SK-N-SH (cell line): ENCODE measurements around the gene STARD10.

ENCODE experiments used
- CTCF ChIP-seq: fragments of 200-600 bp; sonication (generic); IDR thresholded peaks from 2 replicates; pipeline ENCODE4 v1.6.1; 2017; ENCODE audit warnings: antibody characterized with exemption, mild to moderate bottlenecking, moderate library complexity
- GABPA ChIP-seq: IDR thresholded peaks from 2 replicates; pipeline ENCODE4 v1.4.0; 2012; ENCODE audit warnings: low read depth, mild to moderate bottlenecking
- JUND ChIP-seq: IDR thresholded peaks from 2 replicates; pipeline ENCODE4 v1.4.0; 2012
- MXI1 ChIP-seq: IDR thresholded peaks from 2 replicates; pipeline ENCODE4 v1.6.1; 2012; ENCODE audit warnings: mild to moderate bottlenecking, low read depth, low read length, improper control_type of control experiment
- POLR2AphosphoS5 ChIP-seq: IDR thresholded peaks from 2 replicates; pipeline ENCODE4 v1.6.1; 2012; ENCODE audit warnings: low read depth, low read length
- RAD21 ChIP-seq: IDR thresholded peaks from 2 replicates; pipeline ENCODE4 v1.6.1; 2012; ENCODE audit warnings: mild to moderate bottlenecking, low read length
- RFX5 ChIP-seq: IDR thresholded peaks from 2 replicates; pipeline ENCODE4 v1.6.1; 2012; ENCODE audit warnings: mild to moderate bottlenecking, improper control_type of control experiment, low read length
- SIN3A ChIP-seq: IDR thresholded peaks from 2 replicates; pipeline ENCODE4 v1.6.1; 2012; ENCODE audit warnings: low read depth, mild to moderate bottlenecking, low read length, moderate library complexity, borderline replicate concordance
- USF1 ChIP-seq: IDR thresholded peaks from 2 replicates; pipeline ENCODE4 v1.4.0; 2012; ENCODE audit warnings: low read depth, borderline replicate concordance

- TF ChIP-seq SIN3A (no peak), MXI1 (no peak), CTCF (no peak), RAD21 (no peak), POLR2AphosphoS5 (no peak), JUND (no peak), USF1 (no peak), GABPA (no peak), RFX5 (no peak)
These were observed 89.0 kb downstream of the STARD10 start for GRCh38 chr11:72704783-72705265.
